HL-60/S4 treated with phorbol 12-myristate 13-acetate at 8.2 ng/mL for 4 days and 3 days (cell line): ENCODE measurements around the gene NEDD4L.

Source experiments
- in situ Hi-C: fragments of 300-500 bp; cut with MboI; formaldehyde crosslinking; loops from 2 replicates; pipeline ENCODE4 v1.15.0; 2022; ENCODE audit warnings: low sequenced_read_pairs

The NEDD4L gene

GRCh38 chr18:58389745-58390144, 345.7 kb downstream of the NEDD4L start:
- in situ Hi-C loops, result no loop called here

GRCh38 chr18:58390399-58390798, 346.4 kb downstream of the NEDD4L start:
- in situ Hi-C loops, result no loop called here

- in situ Hi-C loops, result no loop called here
Observed at GRCh38 chr18:58391231-58391825, 347.3 kb downstream of the NEDD4L start.

GRCh38 chr18:58391932-58392323, 347.9 kb downstream of the NEDD4L start:
- in situ Hi-C loops, result no loop called here

GRCh38 chr18:58392324-58393000, 348.4 kb downstream of the NEDD4L start:
- in situ Hi-C loops, result no loop called here

GRCh38 chr18:58393295-58393694, 349.3 kb downstream of the NEDD4L start:
- in situ Hi-C loops, result no loop called here

GRCh38 chr18:58394046-58394445, 350.0 kb downstream of the NEDD4L start:
- in situ Hi-C loops, result no loop called here

GRCh38 chr18:58394602-58395425, 350.8 kb downstream of the NEDD4L start:
- in situ Hi-C loops, result no loop called here

- in situ Hi-C loops, result no loop called here
Observed at GRCh38 chr18:58396144-58396543, 352.1 kb downstream of the NEDD4L start.

GRCh38 chr18:58396966-58397365, 352.9 kb downstream of the NEDD4L start:
- in situ Hi-C loops, result no loop called here

- in situ Hi-C loops, result no loop called here
Observed at GRCh38 chr18:58397385-58398132, 353.5 kb downstream of the NEDD4L start.

- in situ Hi-C loops, result no loop called here
Observed at GRCh38 chr18:58398648-58399398, 354.8 kb downstream of the NEDD4L start.

- in situ Hi-C loops, result no loop called here
Observed at GRCh38 chr18:58400331-58400870, 356.4 kb downstream of the NEDD4L start.

- in situ Hi-C loops, result no loop called here
Observed at GRCh38 chr18:58401191-58401590, 357.2 kb downstream of the NEDD4L start.

- in situ Hi-C loops, result no loop called here
Observed at GRCh38 chr18:58402247-58402646, 358.2 kb downstream of the NEDD4L start.

GRCh38 chr18:58402951-58403702, 359.1 kb downstream of the NEDD4L start:
- in situ Hi-C loops, result no loop called here

GRCh38 chr18:58403799-58404455, 359.9 kb downstream of the NEDD4L start:
- in situ Hi-C loops, result no loop called here

- in situ Hi-C loops, result no loop called here
Observed at GRCh38 chr18:58405107-58405898, 361.3 kb downstream of the NEDD4L start.
